HG03159 (cell line): ENCODE data around the gene POLE4.

Experiments
- ATAC-seq: cut with Tn5 transposase; IDR thresholded peaks from one replicate; pipeline ENCODE4 v1.9.1; 2021; ENCODE audit warnings: mild to moderate bottlenecking, moderate library complexity; ENCODE audit not compliant: unreplicated experiment

POLE4 gene

DNA sequence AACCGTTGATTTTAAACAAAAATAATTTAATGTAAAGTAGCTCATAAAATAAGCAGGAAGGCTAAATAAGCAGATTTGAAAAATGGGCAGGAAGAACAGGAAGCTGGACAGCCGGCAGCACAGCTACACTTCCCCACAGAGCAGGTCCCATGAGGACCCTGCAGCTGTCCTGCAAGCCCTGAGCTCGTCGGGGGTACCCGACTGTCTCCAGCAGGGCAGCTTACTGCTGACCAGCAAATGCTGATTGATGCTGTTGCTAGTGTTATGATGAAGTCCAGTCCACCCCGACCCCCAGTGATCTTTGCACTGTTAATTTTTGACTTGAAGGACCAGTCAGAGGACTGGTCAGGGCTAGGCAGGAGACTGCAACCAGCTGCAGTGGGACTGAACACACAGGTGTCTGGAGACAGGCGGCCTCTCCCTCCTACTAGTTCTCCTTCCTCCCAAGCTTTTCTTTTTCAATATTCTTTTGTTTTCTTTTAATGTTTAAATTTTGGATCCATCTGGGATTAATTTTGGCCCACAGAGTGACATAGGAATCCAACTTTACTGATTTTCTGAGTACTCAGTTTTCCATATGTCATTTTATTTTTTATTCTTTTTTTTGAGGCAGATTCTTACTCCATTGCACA is 27.7 kb downstream of the POLE4 start:
- ATAC-seq = no peak

DNA sequence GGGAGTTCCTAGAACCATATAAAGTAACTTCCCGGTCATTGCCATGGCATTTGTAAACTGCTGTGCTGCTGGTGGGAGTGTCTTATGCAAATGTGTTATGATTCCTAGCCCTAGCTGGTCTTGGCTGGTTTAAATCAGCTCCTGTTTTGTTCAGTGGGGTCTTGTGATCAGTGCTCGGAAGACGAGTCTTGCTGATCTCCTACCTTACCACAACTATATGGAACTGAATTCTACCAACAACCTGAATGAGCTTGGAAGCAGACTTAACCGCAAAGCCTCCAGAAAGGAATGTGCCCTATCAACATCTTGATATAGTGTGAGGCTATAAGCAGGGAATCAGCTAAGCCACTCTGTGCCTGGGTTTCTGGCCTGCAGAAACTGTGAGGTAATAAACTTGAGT is 33.5 kb downstream of the POLE4 start:
- ATAC-seq = no peak

DNA sequence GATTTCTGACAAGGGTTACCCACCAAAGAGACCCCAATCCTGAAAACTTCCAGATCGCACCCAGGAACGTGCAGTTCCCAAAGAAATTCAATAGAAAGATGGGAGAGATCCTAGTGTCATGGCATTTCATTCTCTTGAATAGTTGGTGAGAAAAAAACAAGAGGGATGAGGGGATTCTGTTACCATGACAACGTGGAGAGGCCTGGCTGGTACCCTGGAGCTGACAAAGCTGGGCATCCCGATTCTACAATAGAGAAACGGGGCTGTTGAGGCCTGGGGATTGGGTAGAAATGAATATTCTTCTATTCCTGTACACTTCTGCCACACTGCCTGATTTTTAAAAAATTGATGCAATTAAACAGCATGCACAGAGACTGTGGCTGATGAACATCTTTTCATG is 41.0 kb downstream of the POLE4 start:
- no peak for ATAC-seq

DNA sequence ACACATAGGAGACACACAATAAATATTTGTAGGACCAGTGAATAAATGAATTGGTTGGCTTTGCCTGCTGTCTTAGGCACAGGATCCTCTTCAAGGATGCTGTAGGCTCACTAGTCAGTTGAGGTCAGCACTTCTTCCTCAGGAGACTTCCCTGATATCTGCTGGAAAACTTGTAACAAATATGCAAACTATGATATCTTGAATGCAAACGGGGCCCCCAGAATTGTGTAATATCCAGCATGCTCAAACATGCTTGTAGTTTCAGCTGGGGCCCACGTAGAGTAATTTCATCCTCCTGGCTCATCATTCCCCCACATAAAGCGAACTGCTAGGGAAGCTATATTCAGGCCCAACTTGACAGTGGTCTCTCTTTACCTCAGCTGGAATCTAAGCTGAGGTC is 43.6 kb downstream of the POLE4 start:
- ATAC-seq = no peak

DNA sequence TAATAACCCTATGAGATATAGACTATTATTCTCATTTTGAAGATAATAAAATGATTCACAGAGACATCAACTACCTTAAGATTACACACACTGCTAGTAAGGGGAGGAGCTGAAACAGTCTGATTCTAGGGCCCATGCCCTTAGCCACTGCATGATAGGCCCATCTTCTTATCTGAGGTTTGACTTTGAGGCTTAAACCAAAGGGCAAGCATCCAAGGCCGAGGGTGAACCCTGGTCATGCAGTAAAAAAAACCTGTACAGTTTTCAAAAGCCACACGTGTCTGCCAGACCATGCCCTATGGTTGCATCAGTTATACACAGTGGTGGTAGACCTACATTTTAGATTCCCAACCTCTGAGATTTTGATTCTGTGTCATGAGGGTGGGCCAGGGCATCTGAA is 44.8 kb downstream of the POLE4 start:
- no peak for ATAC-seq

DNA sequence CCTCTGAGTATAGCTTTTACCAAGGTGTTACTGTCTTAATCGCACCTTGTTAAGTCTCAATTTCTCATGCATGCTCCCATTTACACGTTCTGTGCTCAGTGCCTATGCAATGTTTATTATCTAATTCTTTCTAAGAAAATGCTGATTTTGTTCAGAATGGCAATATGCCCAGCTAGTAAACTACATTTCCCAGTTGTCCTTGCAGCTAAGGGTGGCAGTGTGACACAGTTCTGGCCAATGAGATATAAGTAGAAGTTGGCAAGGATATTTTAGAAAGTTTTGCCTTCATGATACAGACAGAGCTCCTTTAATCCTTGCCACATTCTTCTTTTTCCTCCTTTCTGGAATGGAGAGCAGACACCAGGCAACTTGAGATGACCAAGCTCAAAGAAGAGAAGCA is 45.3 kb downstream of the POLE4 start:
- ATAC-seq = no peak

DNA sequence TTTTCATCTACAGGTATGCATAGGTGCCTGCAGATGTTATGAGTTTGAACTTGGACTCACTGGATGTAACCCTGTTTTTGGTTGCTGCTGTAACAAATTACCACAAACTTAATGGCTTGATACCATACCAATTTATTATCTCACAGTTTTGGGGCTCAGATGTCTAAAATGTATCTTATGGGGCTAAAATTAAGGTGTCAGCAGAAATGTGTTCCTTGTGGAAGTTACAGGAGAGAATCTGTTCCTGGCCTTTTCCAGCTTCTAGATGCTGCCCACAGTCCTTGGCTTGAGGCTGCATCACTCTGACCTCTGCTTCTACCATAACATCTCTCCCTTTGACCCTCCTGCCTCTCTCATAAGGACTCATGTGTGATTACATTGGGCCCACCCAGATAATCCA is 47.6 kb downstream of the POLE4 start:
- ATAC-seq = no peak

DNA sequence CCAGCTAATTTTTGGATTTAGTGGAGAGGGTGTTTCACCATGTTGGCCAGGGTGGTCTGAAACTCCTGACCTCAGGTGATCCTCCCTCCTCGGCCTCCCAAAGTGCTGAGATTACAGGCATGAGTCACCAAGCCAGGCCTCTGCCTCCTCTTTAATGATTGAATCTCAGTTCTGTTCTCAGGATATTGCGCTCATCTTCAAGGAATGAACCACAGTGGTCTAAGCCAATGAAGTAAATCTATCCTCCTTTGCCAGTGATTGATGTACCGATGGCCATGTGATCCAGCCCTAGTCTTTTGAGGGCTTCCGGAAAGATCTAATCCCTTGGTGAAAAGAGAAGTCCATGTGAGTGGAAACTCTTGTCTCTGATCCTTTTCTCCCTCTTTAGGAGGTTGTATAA is 48.6 kb downstream of the POLE4 start:
- no peak for ATAC-seq

DNA sequence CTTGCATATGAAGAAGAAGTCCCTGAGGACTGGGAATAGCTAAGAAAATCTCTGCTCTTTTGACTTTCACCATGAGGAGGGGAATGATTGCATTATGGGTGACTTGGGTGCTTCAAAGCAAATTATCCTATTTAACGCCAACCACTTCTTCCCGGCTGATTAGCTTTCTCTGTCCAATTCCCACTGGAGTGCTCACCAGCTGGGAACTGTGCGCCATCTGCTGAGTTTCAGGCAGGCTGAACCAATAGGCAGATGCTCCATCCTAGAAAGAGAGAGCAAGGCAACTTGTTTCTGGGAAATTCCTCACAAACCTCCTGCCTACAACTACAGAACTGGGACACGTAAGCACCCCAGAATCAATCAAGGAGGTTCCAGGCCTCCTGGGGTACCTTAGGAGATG is 49.4 kb downstream of the POLE4 start:
- ATAC-seq = no peak

DNA sequence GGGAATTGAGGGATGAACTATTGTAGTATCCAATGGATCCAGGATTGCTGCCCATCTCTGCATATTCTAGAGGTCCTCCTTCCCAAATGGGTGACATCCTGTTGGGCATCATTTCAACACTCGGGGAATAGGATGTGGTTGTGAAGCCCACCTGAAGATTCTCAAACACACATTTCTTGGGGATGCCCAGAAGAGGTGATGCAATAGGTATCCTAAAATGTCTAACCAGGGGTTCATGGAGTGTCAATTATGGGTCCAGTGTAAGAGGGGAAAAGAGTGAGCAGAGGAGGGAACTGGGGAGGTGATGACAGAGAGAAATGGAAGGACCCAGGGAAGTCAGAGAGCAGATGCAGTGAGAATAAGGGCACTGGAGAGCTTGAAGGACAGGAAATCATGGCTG is 52.1 kb downstream of the POLE4 start:
- ATAC-seq = no peak

DNA sequence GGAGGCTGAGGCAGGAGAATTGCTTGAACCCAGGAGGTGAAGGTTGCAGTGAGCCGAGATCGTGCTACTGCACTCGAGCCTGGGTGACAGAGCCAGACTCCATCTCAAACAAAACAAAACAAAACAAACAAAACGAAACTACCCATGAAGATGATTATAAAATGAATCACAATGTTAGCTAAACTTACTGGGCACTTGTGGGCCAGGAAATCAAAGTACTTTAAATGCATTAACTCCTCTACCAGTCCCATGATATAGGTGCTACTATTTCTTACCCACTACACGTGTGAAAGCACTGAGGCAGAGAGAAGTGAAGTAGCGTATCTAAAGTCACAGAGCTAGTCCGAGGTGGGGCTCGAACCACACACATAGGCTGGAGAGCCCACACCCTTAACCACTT is 53.6 kb downstream of the POLE4 start:
- no peak for ATAC-seq

DNA sequence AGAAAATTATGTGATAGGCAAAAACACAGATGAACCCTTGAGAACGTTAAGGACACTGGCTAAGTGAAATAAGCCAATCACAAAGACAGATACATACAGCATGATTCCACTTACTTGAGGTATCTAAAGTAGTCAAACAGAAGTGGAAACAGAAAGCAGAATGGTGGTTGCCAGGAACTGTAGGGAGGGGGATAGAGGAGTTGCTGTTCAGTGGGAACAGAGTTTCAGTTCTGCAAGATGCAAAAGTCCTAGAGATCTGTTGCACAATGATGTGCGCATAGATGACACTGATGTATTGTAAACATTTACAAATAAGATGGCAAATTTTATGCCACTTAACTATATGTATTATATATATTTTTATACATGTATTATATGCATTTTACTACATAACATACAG is 59.7 kb downstream of the POLE4 start:
- no peak for ATAC-seq
